Ramos (cell line): ENCODE results near the gene KLHL21.

Source experiments
- in situ Hi-C: fragments of 300-500 bp; cut with MboI; formaldehyde crosslinking; loops from one replicate; pipeline ENCODE4 v1.14.3; 2022; ENCODE audit warnings: low sequenced_read_pairs; ENCODE audit not compliant: unreplicated experiment

KLHL21 gene

GRCh38 chr1:6587261-6588005 lies 15.2 kb downstream of the KLHL21 start:
- in situ Hi-C loops: no loop called here

- in situ Hi-C loops: no loop called here
Measured at GRCh38 chr1:6586404-6586816, 16.3 kb downstream of the KLHL21 start.

- in situ Hi-C loops: no loop called here
Measured at GRCh38 chr1:6585841-6586240, 16.8 kb downstream of the KLHL21 start.

- in situ Hi-C loops: no loop called here
Measured at GRCh38 chr1:6585081-6585722, 17.5 kb downstream of the KLHL21 start.

GRCh38 chr1:6584126-6585080 lies 18.3 kb downstream of the KLHL21 start:
- in situ Hi-C loops: no loop called here

GRCh38 chr1:6582370-6582769 lies 20.3 kb downstream of the KLHL21 start:
- in situ Hi-C loops: no loop called here

GRCh38 chr1:6581561-6582305 lies 20.9 kb downstream of the KLHL21 start:
- in situ Hi-C loops: no loop called here

- in situ Hi-C loops: no loop called here
Measured at GRCh38 chr1:6580593-6581409, 21.9 kb downstream of the KLHL21 start.

- in situ Hi-C loops: no loop called here
Measured at GRCh38 chr1:6580119-6580592, 22.5 kb downstream of the KLHL21 start.

GRCh38 chr1:6579374-6580118 lies 23.1 kb downstream of the KLHL21 start, which contains the start of gene ZBTB48:
TSS of gene ZBTB48 (plus strand) at chr1:6579994. CDS start at chr1:6580610, 616 bp downstream.
- in situ Hi-C loops: no loop called here

- in situ Hi-C loops: no loop called here
Measured at GRCh38 chr1:6578624-6579373, 23.9 kb downstream of the KLHL21 start.

- in situ Hi-C loops: no loop called here
Measured at GRCh38 chr1:6577831-6578525, 24.7 kb downstream of the KLHL21 start.

- in situ Hi-C loops: no loop called here
Measured at GRCh38 chr1:6574818-6575217, 27.9 kb downstream of the KLHL21 start.

- in situ Hi-C loops: no loop called here
Measured at GRCh38 chr1:6574025-6574620, 28.5 kb downstream of the KLHL21 start.

GRCh38 chr1:6572653-6573383 lies 29.9 kb downstream of the KLHL21 start:
- in situ Hi-C loops: no loop called here

- in situ Hi-C loops: no loop called here
Measured at GRCh38 chr1:6570987-6571386, 31.7 kb downstream of the KLHL21 start.
